GM18498 (cell line): ENCODE data around the gene PDGFA.

Experiments
- ATAC-seq: cut with Tn5 transposase; IDR thresholded peaks from one replicate; pipeline ENCODE4 v1.9.1; 2021; ENCODE audit warnings: mild to moderate bottlenecking, moderate library complexity; ENCODE audit not compliant: unreplicated experiment

Gene PDGFA

GRCh38 chr7:462173-463103, 57.2 kb downstream of the PDGFA start:
- ATAC-seq = no peak

- ATAC-seq = no peak
These were observed 58.0 kb downstream of the PDGFA start for GRCh38 chr7:461453-462172.

- no peak for ATAC-seq
These were observed 58.6 kb downstream of the PDGFA start for GRCh38 chr7:461117-461452.

- no peak for ATAC-seq
These were observed 59.1 kb downstream of the PDGFA start for GRCh38 chr7:460374-461116.

DNA sequence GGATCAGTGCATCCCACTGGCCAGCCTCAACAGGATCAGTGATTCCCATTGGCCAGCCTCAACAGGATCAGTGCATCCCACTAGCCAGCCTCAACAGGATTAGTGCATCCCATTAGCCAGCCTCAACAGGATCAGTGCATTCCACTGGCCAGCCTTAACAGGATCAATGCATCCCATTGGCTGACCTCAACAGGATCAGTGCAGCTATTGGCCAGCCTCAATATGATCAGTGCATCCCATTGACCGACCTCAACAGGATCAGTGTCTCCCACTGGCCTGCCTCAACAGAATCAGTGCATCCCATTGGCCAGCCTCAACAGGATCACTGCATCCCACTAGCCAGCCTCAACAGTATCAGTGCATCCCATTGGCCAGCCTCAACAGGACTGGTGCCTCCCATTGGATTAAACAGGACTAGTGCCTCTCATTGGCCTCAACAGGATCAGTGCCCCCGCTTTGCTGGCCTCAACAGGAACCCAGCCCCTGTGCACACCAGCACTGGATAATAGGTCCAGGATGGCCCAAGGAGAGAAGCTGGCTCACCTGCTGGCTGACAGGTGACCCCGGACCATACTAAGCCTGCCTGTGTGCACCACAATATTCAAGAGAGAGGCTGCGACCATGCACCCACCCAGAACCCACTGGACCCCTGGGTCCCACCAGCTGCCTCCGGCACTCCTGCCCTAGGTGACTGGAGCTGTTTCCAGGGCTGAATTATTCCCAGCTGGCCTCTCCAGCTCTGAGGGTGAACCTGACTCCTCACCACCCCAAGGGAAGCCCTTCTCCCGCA, 59.9 kb downstream of the PDGFA start:
- no peak for ATAC-seq

- no peak for ATAC-seq
These were observed 61.0 kb downstream of the PDGFA start for GRCh38 chr7:458511-459245.

- ATAC-seq = no peak
These were observed 61.7 kb downstream of the PDGFA start for GRCh38 chr7:457814-458510.

GRCh38 chr7:455110-455928, 64.3 kb downstream of the PDGFA start:
- no peak for ATAC-seq

GRCh38 chr7:454356-455109, 65.1 kb downstream of the PDGFA start:
- no peak for ATAC-seq

GRCh38 chr7:453597-454306, 65.9 kb downstream of the PDGFA start:
- ATAC-seq = no peak

DNA sequence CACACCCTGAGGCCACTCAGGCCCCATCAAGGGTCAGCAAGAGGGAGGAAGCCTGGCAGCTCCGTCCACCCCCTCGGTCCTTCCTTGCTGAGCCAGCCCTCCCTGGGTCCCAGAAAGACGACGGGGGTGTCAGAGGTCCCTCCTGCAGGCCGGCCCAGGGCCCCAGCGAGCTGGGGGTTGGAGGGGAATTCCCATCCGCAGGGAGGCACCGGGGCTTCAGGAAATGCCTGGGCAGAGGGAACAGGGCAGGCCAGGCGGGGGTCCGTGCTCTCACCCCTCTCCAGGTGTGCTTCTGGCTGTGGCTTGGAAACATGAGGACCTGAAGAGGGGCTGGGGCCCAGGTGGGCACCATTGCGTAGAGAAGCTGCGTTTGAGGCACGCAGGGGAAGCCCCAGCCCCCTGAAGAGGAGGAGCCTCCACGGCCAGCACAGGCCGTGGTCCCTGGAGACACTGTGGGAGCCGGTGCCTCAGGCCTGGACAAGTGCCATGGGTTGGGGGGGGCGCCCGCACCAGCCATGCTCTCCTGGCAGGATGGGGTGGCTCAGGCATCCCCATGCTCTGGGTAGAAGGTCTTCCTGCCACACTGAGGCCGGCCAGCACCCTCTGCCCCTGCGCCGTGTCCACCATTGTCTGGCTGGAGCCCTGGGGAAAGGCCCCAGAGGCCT, 66.7 kb downstream of the PDGFA start:
- ATAC-seq = no peak

DNA sequence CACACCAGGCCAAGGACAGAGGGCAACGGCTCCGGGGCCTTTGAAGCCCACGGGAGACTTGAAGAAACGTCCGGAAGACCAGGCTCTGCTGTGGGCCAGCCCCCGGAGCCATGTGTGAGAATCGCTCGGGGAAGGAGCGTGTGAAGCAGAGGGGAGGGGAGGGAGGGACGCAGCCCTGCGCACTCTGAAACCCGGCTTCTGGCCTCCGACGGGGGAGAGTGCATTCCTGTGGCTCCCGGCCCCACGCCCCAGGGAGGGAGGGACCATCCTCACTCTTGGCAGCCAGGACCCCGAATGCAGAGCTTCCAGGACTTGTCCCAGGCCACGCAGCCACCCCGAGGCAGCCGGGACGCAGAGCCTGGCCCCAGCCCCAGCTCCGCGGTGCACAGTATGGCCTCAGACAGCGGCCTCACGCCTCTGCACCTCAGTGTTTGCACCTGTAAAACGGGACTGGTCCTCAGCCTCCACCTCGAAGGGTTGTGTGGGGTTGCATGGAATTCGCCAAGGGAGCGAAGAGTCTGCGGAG, 67.4 kb downstream of the PDGFA start:
- no peak for ATAC-seq

DNA sequence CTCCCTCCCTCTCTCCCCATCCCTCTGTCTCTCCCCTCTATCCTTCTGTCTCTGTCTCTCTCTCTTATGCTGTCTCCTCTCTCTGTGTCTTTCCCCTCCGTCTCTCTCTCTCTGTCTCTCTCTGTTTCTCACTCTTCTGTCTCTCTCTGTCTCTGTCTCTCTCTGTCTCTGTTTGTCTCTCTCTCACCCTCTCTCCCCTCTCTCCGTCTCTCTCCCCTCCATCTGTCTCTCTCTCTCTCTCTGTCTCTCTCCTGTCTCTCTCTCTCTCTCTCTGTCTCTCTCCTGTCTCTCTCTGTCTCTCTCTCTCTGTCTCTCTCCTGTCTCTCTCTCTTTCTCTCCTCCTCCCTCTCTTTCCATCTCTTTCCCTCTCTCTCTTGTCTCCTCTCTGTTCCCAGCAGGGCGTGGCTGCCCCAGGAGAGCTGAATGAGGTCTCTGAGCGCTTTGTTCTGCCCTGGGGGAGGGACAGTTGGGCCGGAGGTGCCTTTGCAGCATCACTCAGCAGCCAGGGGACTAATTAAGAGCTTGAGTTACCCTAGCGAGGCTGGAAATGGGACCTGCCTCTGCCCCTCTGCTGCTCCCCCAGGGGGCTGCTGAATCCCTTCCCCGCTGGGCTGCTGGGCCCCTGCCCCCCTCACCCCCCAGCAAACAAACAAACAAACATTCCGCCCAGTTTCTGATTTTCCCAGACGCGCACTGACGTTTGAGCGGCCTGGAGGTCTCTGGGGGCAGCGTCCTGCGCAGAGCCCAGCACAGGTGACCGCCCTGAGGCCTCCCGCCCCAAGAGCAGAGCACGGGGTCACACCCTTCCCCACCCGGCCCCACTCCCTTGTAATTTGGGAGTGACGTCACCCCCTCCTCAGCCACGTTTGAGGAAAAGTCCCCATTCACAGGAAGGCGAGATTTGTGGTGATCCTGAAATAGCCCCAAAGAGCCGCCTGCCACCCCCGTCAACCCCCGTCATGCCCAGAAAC, 68.1 kb downstream of the PDGFA start:
- ATAC-seq = no peak

- ATAC-seq = no peak
These were observed 68.9 kb downstream of the PDGFA start for GRCh38 chr7:450741-451140.

DNA sequence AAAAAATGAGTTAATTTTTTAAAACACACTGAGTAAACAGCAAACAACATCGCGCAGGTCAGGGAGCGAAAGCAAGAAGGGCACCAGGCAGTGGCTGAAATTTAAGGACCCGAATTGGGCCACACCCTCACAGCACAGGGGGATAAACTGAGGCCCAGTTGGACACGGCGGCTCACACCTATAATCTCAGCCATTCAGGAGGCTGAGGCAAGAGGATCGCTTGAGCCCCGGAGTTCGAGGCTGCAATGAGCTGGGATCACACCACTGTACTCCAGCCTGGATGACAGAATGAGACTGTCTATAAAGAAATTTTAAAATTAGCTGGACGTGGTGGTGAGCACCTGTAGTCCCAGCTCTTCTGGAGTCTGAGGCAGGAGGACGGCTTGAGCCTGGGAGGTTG, 69.6 kb downstream of the PDGFA start:
- ATAC-seq = no peak
